Osteocyte (in vitro differentiated cells): Measurements from ENCODE around the gene TMEM271. TPM values are rescaled to one million over a fixed set of nuclear protein-coding genes. Genes with fewer than 3 reads are reported as not detected.

Experiments
- DNase-seq: peaks from one replicate; pipeline ENCODE4 v3.0.0; 2021; ENCODE audit warnings: mixed read lengths; ENCODE audit not compliant: unreplicated experiment; ENCODE audit errors: extremely low spot score
- H3K27ac Mint-ChIP-seq: one replicate; pipeline ENCODE4 v1.8.0; 2021; ENCODE audit warnings: mild to moderate bottlenecking, mixed read lengths; ENCODE audit not compliant: unreplicated experiment
- H3K27me3 Mint-ChIP-seq: one replicate; pipeline ENCODE4 v1.8.0; 2021; ENCODE audit warnings: mixed read lengths; ENCODE audit not compliant: unreplicated experiment
- H3K36me3 Mint-ChIP-seq: one replicate; pipeline ENCODE4 v1.8.0; 2021; ENCODE audit warnings: mixed read lengths; ENCODE audit not compliant: unreplicated experiment
- H3K4me1 Mint-ChIP-seq: one replicate; pipeline ENCODE4 v1.8.0; 2021; ENCODE audit warnings: mixed read lengths; ENCODE audit not compliant: unreplicated experiment
- H3K4me3 Mint-ChIP-seq: one replicate; pipeline ENCODE4 v1.8.0; 2021; ENCODE audit warnings: mild to moderate bottlenecking, moderate library complexity, mixed read lengths; ENCODE audit not compliant: unreplicated experiment
- H3K9me3 Mint-ChIP-seq: one replicate; pipeline ENCODE4 v1.8.0; 2021; ENCODE audit warnings: mixed read lengths; ENCODE audit not compliant: unreplicated experiment
- long read RNA-seq: library from polyadenylated mRNA; unstranded; transcript quantifications from one replicate; pipeline ENCODE4 v2.0.0, GENCODE V29; 2021
- total RNA-seq: library from RNA; stranded (reverse); gene quantifications from 2 replicates; pipeline ENCODE4 v1.2.1, GENCODE V29; 2021
- TF ChIP-seq, protein P1 (sequence below): fragments of 200-600 bp; sonication (generic); IDR thresholded peaks from 2 replicates; pipeline ENCODE4 v1.5.0; 2021; ENCODE audit warnings: antibody characterized with exemption, mild to moderate bottlenecking, moderate library complexity

Gene TMEM271
- not detected in 2 replicates for total RNA-seq
- long read RNA-seq = 0 reads

GRCh38 chr4:576245-576821 lies at the start of gene TMEM271:
Gene TMEM271, minus strand, starts transcription at chr4:576295. Its CDS starts 233 bp downstream, at chr4:576062.
- Mint-ChIP-seq H3K4me3 (peak within 1 kb of the TSS; percentile 42), H3K4me1 (peaks cover 9% of the 10 kb centered on the region), H3K27ac (no peak within 1 kb of the TSS), H3K9me3 (no peaks in the 10 kb centered on the region), H3K27me3 (peaks cover 47% of the 10 kb centered on the region), H3K36me3 (no peaks in the 10 kb centered on the region)
- TF ChIP-seq, protein P1, sequence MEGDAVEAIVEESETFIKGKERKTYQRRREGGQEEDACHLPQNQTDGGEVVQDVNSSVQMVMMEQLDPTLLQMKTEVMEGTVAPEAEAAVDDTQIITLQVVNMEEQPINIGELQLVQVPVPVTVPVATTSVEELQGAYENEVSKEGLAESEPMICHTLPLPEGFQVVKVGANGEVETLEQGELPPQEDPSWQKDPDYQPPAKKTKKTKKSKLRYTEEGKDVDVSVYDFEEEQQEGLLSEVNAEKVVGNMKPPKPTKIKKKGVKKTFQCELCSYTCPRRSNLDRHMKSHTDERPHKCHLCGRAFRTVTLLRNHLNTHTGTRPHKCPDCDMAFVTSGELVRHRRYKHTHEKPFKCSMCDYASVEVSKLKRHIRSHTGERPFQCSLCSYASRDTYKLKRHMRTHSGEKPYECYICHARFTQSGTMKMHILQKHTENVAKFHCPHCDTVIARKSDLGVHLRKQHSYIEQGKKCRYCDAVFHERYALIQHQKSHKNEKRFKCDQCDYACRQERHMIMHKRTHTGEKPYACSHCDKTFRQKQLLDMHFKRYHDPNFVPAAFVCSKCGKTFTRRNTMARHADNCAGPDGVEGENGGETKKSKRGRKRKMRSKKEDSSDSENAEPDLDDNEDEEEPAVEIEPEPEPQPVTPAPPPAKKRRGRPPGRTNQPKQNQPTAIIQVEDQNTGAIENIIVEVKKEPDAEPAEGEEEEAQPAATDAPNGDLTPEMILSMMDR = no peak
- peak; percentile 67 for DNase-seq

GRCh38 chr4:625631-626161 lies 49.6 kb upstream of the TMEM271 start:
- Mint-ChIP-seq H3K4me3 (no peak overlapping the region), H3K9me3 (no peaks in the 10 kb centered on the region), H3K27ac (no peak overlapping the region), H3K4me1 (no peaks in the 10 kb centered on the region), H3K36me3 (no peaks in the 10 kb centered on the region), H3K27me3 (no peaks in the 10 kb centered on the region)
- TF ChIP-seq, protein P1 = no peak
- DNase-seq = no peak

- H3K9me3 Mint-ChIP-seq = peaks cover 7% of the 10 kb centered on the region
- H3K4me1 Mint-ChIP-seq = no peaks in the 10 kb centered on the region
- DNase-seq = no peak
- no peak within 1 kb of the TSS for H3K27ac Mint-ChIP-seq
- H3K4me3 Mint-ChIP-seq = no peak within 1 kb of the TSS
- TF ChIP-seq, protein P1 = no peak
- H3K36me3 Mint-ChIP-seq = no peaks in the 10 kb centered on the region
- H3K27me3 Mint-ChIP-seq = no peaks in the 10 kb centered on the region
Observed at GRCh38 chr4:624705-625590, 48.9 kb upstream of the TMEM271 start, which contains the start of gene PDE6B. Gene PDE6B, plus strand, starts transcription at chr4:625573. Its CDS starts 54 bp downstream, at chr4:625627.

DNA sequence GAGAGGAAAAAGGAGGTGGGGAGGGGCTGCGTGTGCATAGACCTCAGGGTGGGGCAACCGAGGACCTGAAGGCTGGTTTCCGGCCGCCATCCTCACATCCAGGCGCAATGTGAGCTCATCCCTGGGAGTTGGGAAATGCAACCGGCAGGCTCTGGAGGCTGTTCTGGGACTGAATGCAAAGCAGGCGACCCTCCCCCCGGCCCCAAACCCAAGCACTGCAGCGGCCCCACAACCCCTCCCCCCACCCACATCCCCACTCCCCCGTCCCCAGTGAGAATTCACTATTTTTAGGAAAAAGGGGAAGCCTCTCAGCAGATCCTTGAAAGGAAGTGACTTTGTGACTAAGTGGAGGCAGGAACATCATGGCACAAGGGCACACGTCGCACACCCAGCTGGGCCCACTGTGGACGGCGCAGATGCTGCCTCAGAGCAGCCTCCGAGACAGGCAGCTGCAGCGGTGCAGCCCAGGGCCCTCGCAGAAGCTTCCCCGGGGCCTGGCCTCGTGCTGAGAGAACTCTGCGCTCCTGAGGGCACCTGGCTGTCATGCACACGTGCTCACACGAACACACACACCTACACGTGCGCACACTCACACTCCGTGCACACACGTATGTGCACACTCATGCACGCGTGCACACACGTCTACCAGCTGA lies 47.9 kb upstream of the TMEM271 start:
- DNase-seq = no peak

More for the DNA sequence above, 47.9 kb upstream of the TMEM271 start:
- H3K4me3 Mint-ChIP-seq = no peak overlapping the region
- H3K27ac Mint-ChIP-seq = no peak overlapping the region
- H3K9me3 Mint-ChIP-seq = peaks cover 8% of the 10 kb centered on the region
- TF ChIP-seq, protein P1 = no peak
- no peaks in the 10 kb centered on the region for H3K36me3 Mint-ChIP-seq
- no peaks in the 10 kb centered on the region for H3K4me1 Mint-ChIP-seq
- H3K27me3 Mint-ChIP-seq = no peaks in the 10 kb centered on the region
